DLD1 (cell line): ENCODE results near the gene NBPF1.
"Not testable (repeated sequence)": the region's sequence is repeated elsewhere in the genome, so short reads cannot be mapped to it uniquely, and the experiment has no call there.

Source experiments
- in situ Hi-C: cut with HindIII; loops from 2 replicates; pipeline ENCODE4 v1.10.0; 2017; ENCODE audit warnings: low sequenced_read_pairs

Gene NBPF1

DNA sequence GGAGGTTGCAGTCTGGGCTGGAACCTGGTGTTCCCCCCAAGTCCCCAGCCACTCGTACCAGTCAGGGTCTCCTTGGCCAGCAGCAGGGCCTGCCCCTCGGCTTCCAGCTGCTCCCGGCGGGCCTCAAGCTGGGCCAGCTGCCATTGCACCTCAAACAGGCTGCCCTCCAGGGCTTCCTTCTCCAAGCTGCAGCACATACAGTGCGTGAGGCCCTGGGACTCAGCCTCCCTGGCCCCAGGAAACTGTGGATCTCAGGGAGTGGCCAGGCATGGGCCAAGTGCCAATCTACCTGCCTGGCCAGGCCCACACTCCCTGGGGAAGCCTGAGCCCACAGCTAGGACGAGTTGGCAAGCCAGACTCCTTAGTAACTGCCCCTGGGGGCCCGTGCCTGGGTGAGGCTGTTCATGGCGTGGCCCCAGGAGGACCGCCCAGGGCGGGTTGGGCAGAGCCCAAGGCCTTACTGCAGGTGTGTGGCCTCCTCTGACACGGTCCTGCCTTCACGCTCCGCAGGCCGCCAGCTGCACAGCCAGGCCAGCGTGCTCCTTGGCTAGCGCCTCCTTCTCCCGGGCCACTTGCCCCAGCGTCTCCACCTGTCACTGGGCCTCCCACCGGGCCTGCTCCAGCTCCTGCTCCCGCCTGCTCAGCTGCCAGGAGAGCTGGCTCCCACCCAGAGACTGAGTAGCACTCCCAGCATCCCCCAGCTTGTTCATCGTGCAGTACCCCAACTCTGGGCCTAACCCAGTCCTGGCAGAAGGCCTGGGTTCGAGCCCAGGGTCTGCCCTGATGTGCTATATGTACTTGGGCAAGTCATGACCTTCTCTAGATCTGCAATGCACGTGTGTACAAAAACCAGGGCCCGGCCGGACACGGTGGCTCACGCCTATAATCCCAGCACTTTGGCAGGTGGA, 10.7 kb upstream of the NBPF1 start:
- in situ Hi-C loops: not testable (repeated sequence)

DNA sequence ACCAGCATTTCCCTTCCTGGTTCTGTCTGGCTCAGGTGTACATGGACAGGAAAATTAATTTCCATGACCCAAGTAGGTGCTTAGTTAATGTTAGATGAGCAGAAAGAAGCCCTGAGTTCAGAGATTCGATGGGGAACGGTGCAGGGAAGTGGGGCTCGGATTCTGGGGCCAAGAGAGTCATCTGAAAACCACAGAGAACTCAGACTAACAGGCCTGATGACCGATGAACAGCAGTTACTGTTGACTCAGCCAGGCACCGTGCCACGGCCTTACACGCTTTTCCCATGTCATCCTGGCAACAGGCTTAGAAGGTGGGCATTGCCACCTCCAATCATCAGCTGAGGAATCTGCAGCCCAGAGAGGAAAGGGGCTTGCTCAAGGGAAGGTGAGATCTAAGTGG, 10.0 kb upstream of the NBPF1 start:
- in situ Hi-C loops: not testable (repeated sequence)

DNA sequence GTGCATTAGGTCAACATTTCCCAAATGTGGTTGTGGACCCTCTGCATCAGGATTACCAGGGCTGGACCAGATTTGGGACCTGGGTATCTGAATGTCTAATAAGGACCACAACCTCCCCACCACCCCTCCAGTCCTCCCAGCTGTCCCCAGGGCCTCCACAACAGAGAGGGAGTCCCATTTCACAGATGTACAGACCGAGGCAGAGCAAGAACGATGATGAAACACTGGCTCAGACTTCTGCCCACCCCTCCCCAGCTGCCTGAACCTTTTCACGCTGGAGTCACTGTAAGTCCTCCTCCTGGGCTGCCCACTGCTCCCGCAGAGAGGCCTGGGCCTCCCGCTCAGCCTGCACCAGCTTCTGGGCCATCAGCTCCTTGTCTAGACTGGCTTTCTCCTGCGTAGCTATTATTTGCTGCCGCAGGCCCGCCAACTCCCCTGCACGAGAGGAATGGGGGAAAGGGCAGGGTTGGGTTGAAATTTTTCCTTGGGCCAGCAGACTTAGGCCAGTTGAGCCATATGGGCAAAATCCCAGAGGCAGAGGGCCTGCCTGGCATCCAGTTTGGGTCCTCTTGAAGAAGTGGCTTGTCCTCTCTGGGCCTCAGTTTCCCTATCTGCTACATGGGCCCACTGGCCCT, 8.4 kb upstream of the NBPF1 start:
- in situ Hi-C loops: not testable (repeated sequence)

DNA sequence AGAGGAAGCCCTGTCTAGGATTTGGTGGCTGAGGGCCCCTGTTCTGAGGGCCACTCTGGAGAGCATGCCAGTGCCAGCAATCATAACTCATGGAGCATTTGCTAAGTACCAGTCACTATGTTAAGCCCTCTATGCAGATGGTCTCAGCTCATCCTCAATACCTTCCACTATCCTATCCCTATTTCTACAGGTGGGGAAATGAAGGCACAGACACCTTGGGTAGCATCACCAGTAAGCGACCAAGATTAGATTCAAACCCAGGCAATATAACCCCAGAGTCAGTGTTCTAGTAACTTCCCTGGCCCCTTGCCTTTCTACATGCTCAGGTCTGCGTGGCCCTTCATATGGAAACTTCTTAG, 7.9 kb upstream of the NBPF1 start:
- in situ Hi-C loops: no loop called here

DNA sequence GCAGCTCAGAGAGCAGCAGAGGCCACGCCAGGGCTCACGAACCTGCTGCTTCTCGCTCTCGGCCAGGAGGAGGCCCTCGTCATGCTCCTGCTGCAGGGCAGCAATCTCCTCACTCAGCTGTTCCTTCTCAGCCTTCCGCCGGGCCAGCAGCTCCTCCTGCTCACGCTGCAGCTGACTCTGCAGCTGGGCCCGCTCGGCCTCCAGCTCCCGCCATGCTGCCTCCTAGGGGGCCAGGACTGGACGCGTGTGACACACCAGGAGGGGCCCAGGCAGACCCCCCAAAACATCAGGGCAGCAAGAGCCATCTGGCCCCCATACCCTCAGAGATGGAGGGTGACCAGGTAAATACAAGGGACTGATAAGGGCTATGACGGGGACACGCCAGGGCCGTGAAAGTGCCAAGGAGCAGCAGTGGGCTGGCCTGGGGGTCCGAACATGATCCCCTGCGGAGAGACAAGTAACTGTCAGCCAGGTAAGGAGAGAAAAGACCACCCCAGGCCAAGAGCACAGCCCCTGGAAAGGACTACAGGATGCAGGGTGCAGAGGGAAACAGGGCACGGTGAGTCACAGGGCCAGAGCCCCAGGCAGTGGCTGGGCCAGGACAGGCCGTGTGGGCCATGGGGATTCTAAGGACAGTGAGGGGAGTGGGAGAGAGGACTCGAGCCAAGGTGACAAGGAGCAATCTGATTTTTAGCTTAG, 6.6 kb upstream of the NBPF1 start:
- in situ Hi-C loops: not testable (repeated sequence)

DNA sequence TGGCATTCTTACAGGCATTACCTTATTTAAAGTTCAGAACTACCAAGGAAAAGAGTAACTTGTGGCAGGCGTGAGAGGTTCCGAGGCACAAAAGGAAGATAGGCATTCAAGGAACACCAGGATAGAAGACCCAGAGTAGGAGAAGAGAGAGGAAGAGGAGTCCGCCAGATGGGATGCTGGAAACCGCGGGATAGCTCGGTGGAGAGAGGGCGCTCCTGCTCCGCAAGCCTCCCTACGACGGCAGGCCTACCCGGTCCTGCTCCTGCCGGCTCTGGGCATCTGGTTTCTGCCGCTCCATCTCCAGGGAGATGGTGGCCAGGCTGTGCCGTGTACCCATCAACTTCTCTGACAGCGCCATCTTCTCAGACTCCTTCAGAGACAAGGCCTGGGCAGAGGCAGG, 5.4 kb upstream of the NBPF1 start:
- in situ Hi-C loops: no loop called here

DNA sequence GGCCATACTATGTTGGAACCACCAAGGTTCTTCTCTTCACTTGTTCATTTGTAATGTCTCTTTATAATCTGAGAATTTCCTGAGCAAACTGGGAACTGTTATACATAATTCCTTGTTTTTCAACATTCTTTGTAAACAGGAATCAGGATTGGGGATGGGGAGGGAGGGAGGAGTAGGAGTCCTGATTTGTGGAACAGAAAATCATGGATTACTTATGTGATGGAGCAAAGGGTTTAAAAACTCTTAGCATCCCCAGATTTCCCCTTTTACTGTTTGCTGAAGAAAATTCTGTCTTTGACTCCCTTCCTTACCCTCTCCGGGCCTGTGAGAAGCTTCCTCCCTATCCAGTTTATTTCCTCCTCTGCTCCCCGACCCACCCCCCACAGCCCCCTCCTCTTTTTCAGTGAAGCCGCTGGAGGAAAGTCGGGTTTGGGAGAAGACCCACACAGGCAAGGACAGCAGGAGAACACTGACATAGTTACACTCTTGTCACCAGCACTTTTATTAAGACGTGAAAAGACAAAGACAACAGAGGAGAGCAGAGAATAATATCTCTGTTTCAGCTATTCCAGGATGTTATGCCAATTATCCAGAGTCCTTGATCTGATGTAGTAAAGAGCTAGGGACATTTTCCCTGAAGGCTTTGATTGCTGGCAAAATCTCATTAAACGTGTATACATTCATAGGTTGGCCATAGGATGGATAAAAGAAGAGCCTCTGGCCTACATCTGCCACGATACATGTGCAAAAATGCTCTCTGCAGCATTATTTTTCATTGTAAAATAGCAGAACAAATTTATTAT, 4.6 kb upstream of the NBPF1 start:
- in situ Hi-C loops: no loop called here

DNA sequence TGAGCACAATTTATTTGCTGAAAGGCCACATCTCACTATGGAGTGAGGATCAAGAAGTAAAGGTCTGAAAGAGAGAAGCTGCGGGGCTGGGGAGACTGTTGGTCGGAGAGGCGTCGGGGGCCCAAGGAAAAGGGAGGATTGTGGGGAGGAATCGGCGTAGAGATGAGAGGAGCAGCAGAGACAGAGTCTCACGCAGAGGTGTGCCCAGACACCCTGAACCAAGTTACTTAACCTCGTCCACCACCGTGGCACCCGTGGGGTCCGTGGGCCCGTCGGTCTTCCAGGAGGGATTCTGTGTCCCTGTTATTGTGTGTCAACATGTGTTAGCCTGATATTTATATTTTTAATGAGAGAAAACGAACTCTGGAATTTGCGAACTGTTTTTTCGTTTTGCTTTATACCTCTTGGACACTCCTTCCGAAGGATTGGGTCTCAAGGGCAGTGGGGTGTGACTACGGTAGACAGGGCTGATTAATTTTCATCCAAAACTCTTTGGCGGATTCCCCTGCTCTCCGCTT, 3.8 kb upstream of the NBPF1 start:
- in situ Hi-C loops: no loop called here

DNA sequence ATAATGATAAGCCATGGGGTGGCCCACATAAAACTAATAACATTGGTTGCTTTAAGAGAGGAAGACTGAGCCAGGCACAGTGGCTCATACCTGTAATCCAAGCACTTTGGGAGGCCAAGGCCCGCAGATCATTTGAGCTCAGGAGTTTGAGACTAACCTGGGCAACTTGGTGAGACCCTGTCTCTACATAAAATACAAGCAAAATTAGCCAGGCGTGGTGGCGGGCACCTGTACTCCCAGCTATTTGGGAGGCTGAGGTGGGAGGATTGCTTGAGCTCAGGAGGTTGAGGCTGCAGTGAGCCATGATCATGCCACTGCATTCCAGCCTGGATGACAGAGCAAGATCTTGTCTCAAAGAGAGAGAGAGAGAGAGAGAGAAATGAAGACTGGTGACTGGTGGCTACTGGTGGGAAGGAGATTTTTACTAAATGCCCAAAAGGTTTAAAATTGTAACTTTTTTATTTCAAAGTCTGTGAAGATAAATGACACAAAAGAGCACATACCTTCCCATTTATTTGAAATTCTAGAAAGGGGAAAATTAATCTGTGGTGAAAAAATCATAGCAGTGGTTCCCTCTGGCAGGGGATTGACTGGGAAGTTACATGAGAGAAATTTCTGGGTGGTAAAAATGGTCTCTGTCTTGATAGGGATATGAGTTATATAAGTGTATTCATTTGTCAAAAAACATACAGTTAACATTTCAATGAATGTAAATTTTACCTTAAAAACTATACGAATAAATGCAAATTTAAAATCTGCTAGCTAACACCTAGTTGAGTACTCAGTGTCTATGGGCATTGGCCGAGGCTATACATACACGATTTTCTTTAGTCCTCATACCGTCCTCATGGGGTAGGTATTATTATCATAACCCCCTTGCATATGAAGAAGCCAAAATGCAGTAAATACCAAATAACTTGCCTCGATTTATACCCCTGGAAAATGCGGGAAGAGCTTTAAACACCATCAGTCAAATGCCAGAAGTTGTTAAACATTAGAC, 2.2 kb upstream of the NBPF1 start:
- in situ Hi-C loops: no loop called here

DNA sequence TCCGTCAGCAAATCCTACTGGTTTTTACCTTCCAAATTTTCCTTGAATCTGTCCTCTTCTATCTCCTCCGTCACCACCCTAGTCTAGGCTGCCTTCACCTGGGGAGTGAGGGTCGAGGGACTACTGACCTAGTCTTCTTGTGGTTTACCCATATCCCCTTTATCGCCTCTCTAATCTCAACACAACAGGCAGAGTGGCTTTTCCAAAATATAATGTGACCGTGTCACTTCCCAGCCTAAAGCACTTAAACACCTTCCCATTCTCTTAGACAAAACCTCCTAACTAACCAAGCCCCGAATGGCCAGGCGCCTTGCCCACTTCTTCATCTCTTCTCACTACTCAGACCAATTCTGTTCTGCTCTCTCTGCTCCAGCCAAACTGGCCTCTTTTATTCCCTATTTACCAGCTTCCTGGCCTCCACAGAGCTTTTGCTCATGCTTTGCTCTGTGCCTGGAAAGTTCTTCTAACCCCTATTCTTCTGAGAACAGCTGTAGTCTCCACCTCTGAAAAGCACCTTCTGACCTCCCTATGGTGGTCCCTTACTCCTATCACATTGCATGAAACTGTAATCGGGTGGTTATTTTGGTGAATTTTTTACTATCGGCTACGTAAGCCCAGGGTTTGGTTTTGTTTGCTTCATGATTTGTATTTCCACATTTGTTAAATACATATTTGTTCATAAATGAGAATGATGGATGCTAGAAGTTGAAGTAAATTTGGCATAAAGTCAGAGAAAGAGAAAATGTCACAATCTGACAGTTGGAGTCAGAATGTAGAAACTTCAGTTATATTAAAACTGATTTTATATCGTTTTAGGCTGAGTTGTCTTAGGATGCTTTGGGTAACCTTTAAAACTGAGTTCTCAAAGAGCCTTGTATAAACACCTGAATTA, 1.2 kb upstream of the NBPF1 start:
- in situ Hi-C loops: no loop called here

DNA sequence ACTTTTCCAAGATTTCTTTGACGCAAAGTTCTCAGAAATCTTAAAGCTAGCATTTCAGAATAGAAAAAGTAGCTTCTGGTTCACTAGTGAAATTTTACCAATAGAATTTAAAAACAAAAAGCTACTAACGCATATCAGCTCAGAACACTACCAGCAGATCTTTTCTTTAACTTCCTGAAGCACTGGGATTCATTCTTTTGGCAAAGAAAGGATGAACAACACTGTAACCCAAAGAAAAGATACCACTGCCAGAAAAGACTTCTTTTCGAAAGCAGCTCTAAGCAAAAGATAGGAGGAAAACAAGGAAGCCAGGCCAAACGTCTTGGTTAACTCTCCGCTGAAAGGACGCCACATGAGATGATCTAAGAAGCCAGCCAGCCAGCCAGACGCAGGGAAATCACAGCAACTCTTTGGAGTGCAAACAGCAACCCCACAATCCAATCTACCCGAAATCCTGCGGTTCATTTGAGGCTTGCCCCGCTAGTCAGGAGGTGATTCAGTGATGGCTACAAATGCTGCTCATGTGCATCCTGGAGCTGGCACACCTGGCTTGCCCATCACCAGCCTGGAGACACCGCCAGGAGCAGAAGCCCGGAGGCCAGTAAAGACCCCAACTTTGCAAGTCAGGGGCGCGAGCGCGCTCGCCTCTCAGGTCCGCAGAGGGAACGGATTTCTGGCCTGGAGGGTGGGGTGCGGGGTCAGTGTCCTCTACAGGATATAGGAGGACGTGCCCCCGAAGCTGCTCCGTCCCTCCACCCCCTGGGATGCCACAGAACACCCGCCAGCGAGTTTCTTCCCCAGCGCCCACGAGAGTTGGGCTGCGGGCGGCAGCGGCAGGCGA, 812 bp downstream of the NBPF1 start:
- in situ Hi-C loops: no loop called here

DNA sequence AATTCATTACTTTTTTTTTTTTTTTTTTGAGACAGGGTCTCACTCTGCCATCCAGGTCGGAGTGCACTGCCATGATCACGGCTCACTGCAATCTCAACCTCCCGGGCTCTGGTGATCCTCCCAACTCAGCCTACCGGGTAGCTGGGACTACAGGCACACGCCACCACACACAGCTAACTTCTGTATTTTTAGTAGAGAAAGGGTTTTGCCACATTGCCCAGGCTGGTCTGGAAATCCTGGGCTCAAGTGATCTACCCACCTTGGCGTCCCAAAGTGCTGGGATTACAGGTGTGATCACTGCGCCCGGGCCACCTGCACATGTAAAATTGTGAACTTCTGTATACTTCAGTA, 1.4 kb downstream of the NBPF1 start:
- in situ Hi-C loops: not testable (repeated sequence)

DNA sequence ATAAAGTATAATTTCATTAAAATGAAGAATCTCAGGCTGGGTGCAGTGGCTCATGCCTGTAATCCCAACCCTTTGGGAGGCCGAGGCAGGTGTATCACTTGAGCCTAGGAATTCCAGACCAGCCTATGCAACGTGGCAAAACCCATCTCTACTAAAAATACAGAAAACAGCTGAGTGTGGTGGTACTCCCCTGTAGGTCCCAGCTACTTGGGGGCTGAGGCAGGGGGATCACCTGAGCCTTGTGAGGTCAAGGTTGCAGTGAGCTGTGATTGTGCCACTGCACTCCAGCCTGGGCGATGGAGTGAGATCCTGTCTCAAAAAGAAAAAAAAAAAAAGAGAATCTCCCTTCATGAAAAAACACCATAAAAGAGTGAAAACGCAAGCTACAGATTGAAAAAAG, 2.2 kb downstream of the NBPF1 start:
- in situ Hi-C loops: not testable (repeated sequence)

DNA sequence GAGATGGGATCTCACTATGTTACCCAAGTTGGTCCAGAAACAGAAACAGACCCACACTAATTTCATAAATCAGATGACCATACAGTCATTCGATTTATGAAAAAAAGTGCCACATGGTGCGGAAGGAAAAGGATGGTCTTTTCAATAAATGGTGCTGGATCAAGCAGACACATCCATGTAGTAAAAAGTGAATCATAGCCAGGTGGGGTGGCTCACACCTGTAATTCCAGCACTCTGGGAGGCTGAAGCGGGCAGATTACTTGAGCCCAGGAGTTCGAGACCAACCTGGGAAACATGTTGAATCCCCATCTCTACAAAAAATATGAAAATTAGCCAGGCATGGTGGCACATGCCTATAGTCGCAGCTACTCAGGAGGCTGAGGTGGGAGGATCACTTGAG, 2.8 kb downstream of the NBPF1 start:
- in situ Hi-C loops: not testable (repeated sequence)

DNA sequence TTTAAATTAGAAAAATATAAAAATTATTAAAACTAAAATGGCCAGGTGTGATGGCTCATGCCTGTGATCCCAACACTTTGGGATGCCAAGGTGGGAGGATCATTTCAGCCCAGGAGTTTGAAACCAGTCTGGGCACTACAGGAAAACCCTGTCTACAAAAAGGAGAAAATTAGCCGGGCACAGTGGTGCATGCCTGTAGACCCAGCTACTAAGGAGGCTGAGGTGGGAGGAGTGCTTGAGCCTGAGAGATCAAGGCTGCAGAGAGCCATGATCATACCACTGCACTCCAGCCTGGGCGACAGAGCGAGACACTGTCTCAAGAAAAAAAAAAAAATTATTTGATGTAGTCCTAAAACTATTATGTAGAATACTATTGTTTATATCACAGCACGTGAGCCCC, 3.6 kb downstream of the NBPF1 start:
- in situ Hi-C loops: not testable (repeated sequence)

DNA sequence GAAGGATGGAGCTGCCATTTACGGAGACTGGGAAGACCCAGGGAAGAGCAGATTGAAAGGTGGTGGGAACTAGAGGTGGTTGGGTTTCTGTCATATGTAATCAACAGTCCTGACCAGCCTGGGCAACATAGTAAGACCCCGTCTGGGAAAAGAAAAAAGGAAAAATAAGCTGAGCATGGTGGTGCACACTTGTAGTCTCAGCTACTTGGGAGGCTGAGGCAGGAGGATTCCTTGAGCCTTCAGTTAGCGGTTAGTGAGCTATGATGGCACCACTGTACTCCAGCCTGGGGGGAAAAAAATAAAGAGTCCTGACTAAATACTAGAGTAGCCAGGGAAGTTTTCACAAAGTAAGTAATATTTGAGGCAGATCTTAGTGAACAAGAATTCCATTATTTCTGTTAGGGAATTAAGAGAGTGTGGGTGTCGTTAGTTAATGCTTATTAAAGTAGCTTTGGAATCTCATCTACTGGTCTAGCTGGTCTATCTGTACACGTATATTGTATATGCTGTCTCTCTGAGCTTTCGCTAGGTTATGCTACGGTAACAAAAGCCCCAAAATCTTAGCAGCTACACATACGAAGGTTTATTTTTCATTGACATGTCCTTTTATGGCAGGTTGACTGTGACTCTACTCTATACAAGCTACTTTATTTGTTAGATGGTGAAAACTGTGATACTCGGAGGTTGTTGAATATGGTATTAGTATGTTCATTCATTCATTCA, 4.4 kb downstream of the NBPF1 start:
- in situ Hi-C loops: no loop called here
